Epidermal melanocyte (primary cell): Measurements from ENCODE around the gene TSPYL1.
"Not testable (repeated sequence)": the region's sequence is repeated elsewhere in the genome, so short reads cannot be mapped to it uniquely, and the experiment has no call there.

Experiments
- DNase-seq: peaks from one replicate; pipeline ENCODE4 v3.0.0; 2011; ENCODE audit warnings: low spot score; ENCODE audit not compliant: insufficient read length

Gene TSPYL1

DNA sequence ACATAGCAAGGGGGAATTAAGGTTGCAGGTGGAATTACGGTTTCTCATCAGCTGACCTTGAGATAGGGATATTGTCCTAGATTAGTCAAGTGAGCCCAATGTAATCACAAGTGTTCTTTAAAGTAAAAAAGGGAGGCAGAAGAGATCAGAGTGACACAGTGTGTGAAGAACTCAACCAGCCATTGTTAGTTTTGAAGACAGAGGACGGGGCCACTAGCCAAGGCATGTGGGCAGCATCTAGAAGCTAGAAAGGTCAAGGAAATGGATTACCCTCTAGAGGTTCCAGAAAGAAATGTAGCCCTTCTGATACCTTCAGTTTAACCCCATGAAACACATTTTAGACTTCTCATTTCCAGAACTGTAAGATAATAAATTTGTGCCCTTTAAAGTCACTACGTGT lies 18.5 kb upstream of the TSPYL1 start:
- no peak for DNase-seq

DNA sequence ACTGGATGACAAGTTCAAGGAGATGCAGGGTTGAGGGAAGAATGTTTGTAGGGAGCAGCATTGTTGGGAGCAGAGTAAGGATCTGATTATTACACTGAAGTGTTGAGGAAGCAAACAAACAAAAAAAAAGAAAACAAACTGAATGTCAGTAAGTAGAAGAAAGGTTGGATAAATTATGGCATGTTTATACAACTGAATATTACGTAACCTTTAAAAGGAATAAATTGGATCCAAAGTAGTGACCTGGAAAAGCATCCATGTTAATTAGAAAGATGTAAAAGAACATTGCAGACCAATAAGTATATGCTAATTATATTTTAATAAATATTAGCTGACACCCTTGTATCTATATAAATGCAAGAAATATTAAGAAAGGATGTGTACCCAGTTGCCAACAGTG lies 12.8 kb upstream of the TSPYL1 start:
- DNase-seq = no peak

DNA sequence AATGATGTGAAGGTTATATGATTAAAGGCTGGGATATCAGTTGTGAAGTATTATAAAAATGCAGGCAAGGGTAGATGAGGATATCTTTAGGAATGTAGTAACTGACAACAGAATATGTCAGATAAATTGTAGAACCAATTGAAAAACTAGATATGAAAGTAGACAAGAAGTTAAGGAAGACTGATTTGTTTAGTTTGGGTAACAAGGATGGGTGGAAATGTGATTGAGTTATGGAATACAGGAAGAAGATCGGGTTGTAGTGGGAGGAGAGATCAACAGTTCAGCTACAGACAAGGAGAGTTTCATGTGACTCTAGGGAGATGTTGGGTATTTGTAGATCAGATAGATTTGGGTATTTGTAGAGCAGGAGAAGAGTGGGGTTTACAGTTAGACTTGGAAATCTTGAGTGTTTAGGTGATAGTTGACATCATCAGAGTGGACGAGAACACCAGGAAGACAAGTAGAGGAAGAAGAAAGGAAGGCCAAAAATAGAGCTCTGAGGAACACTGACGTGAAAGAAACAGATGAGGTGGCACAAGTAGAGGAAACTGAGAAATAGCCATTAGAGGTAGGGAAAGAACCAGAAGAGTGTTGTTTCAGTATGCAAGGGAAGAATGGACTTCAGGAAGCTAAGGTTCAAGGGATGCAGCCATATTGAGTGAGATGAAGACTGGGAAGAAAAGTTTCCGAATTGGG lies 12.1 kb upstream of the TSPYL1 start:
- DNase-seq = no peak

DNA sequence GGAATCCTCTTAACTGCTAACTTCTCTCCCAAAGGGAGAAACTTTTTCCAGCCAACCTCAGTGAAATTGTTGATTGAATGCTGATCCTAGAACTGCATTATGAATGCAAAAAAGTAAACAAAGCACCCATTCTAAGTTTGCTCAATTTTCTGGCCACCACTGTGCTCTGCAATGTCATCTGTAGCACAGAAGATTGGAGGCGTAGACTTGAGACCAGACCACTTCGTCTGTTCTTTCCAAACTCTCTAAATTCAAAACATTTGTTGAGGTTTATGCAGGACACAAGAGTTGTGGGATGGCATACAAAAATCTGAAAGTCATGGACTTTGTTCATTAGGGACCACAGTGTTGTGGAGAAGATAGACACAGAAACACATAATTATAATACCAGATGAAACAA lies 11.1 kb upstream of the TSPYL1 start:
- DNase-seq = no peak

GRCh38 chr6:116289876-116290275 lies 10.1 kb upstream of the TSPYL1 start:
- no peak for DNase-seq

GRCh38 chr6:116287689-116288282 lies 8.1 kb upstream of the TSPYL1 start:
- DNase-seq = no peak

- DNase-seq = no peak
Observed at GRCh38 chr6:116286773-116287358, 7.1 kb upstream of the TSPYL1 start.

- not testable (repeated sequence) for DNase-seq
Observed at GRCh38 chr6:116284984-116285383, 5.3 kb upstream of the TSPYL1 start.

- DNase-seq = no peak
Observed at GRCh38 chr6:116283191-116283590, 3.5 kb upstream of the TSPYL1 start.

GRCh38 chr6:116282698-116283097 lies 3.0 kb upstream of the TSPYL1 start:
- no peak for DNase-seq

DNA sequence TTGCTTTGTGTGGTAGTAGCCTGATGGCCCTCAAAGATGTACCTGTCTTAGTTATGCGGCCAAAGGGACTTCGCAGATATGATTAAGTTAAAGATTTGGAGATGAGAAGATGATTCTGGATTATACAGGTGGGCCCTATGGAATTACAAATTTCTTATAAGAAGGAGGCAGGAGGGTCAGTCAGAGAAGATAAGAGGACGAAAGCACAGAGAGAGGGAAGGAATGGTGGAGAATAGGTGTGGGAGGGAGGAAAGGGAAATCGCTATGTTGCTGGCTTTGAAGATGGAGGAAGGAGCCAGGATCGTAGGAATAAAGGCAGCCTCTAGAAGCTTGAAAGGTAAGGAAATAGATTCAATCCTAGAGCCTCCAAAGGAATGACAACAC lies 1.2 kb upstream of the TSPYL1 start:
- DNase-seq = no peak

GRCh38 chr6:116280161-116280932 lies 617 bp upstream of the TSPYL1 start:
- no peak for DNase-seq

DNA sequence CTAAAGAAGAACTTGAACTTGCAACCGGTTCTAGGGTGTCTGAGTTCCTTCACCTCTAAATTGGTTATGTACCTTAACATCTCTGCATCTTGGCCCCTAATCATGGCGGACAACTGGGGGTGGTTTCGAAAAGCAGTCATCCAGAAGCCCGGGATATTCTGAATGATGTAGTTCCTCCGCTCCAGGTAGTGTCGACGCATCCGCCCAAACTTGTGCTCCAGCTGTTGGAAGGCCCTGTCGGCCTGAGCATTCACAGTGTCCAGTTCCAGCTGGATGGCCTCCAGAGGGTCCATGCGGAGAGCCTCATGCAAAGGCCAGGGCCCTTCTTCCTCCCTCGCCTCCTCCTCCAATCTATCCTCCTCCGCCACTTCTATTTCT lies 887 bp downstream of the TSPYL1 start:
- no peak for DNase-seq

DNA sequence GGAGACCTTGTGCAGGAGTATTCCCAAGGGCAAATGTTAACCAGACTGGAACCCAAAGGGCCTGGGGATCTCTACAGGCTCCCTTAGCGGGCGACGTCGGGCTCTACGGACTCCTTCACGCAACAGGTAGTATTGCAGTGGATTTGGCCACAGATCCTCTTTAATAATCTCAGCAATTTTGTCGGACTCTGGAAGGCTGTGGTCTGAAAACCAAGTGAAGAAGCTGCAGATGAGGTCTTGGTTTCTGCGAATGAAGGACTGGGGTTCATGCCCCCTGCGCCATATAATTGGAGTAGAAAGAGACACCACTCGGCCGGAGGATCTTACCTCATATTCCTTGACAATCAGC lies 1.3 kb downstream of the TSPYL1 start:
- no peak for DNase-seq

DNA sequence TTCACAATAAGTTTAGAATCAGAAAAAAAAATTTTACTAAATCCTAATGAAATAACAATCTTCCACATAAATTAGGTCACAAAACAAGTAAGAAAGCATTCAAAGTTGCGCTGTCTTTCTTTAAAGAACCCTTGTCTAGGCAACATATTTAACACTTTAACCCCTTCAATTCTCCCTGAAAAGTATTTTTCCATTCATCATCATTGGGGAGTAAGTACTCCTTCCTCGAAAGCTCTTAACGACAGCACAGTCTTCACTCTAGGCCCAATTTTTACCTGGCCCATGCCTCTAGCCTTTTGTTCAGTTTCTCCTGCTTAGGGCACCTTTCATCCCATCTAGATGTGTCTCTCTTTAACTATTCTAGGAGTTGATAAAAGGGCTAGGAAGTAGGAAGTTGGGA lies 2.6 kb downstream of the TSPYL1 start:
- DNase-seq = no peak

- no peak for DNase-seq
Observed at GRCh38 chr6:116271149-116271708, 8.5 kb downstream of the TSPYL1 start.

DNA sequence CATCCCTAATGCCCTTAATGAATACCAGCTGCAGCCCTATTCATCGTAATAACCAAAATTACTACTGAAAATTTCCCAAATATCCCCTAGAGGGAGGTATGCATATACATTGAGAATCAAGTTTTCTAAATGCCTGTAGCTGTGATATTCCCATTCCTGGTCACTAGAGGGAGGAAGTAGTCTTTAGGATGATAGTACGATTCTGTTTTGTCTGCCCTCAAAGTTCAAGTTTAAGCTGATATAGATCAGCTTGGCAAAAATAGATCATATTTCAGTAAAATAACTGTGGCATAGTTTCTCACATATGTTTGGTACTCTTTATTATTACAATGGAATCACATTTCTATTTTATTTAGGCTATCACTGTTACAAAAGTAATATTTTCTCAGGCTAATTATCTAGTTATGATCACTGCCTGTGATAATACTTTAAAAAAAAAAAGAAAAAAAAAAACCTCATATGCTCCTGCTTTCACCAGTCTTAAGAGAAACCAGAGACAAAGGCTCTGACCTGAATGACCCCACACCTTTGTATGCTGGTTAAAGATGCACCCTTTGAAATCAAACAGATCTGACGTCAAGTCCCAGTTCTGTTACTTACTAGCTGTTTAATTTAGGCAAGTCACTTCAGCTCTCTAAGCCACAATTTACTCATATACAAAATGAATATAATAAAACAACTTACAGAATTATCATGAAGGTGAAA lies 11.0 kb downstream of the TSPYL1 start:
- DNase-seq = peak; percentile 60

DNA sequence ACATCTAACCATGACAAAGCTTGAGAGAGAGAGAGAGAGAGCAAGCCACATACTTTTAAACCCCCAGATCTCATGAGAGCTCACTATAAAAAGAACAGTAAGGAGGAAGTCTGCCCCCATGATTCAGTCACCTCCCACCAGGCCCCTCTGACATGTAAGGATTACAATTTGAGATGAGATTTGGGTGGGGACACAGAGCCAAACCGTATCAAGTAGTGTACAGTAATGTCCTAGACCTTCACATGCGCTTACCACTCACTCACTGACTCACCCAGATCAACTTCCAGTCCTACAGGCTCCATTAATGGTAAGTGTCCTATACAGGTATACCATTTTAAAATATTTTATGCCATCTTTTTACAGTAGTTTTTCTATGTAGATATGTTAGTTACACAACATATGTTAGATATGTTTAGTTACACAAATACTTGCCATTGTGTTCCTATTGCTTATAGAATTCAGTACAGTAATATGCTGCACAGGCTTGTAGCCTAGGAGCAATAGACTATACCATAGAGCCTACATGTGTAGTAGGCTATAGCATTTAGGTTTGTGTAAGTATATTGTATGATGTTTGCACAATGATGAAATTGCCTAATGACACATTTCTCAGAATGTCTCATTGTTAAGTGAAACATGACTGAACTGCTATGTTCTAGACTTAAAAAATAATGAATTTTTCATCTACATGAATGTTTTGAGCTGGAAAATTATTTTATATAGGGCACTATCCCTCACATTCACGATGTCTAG lies 11.7 kb downstream of the TSPYL1 start:
- no peak for DNase-seq

GRCh38 chr6:116266803-116267202 lies 12.9 kb downstream of the TSPYL1 start:
- DNase-seq = no peak

DNA sequence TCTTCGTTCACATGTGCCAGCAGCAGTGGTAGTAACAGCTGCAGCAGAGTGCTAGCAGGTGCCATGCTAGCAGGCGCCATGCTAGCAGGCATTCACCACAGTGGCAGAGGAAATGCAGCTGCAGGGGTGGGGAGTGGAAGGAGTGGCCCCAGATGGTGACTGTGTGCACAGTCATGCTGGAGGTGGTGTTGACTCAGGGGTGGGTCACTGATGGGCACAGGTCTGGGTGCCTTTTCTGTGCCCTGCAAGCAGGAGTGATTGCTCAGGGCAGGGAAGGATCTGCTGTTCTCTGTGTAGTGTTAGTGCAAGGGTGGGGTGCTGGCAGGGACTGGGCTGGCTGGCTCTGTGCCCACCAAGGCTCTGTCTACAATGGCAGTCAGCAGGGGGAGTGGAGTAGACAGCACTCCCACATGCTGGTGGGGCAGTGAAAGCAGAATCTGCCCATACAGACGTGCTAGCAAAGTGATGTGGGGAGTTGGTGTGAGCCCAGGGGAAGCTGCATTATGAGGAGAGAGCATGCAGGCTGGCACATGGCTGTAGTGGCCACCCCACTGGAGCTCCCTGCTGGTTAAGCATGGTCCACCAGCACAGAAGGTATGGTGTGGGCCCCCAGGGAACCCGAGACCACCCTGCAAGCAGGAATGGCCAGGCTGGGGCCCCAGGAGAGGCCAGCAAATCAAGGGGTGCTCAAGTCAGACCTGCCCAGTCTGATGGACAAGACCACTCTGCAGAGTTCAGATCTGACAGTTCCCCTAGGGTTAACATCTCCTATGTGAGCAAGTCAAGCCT lies 14.5 kb downstream of the TSPYL1 start:
- DNase-seq = no peak
